GM18502 (cell line): ENCODE data around the gene PROZ.
"Not testable (repeated sequence)": the region's sequence is repeated elsewhere in the genome, so short reads cannot be mapped to it uniquely, and the experiment has no call there.

Source experiments
- ATAC-seq: cut with Tn5 transposase; IDR thresholded peaks from one replicate; pipeline ENCODE4 v1.9.1; 2021; ENCODE audit warnings: mild to moderate bottlenecking; ENCODE audit not compliant: unreplicated experiment, poor library complexity

Gene PROZ, protein sequence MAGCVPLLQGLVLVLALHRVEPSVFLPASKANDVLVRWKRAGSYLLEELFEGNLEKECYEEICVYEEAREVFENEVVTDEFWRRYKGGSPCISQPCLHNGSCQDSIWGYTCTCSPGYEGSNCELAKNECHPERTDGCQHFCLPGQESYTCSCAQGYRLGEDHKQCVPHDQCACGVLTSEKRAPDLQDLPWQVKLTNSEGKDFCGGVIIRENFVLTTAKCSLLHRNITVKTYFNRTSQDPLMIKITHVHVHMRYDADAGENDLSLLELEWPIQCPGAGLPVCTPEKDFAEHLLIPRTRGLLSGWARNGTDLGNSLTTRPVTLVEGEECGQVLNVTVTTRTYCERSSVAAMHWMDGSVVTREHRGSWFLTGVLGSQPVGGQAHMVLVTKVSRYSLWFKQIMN

DNA sequence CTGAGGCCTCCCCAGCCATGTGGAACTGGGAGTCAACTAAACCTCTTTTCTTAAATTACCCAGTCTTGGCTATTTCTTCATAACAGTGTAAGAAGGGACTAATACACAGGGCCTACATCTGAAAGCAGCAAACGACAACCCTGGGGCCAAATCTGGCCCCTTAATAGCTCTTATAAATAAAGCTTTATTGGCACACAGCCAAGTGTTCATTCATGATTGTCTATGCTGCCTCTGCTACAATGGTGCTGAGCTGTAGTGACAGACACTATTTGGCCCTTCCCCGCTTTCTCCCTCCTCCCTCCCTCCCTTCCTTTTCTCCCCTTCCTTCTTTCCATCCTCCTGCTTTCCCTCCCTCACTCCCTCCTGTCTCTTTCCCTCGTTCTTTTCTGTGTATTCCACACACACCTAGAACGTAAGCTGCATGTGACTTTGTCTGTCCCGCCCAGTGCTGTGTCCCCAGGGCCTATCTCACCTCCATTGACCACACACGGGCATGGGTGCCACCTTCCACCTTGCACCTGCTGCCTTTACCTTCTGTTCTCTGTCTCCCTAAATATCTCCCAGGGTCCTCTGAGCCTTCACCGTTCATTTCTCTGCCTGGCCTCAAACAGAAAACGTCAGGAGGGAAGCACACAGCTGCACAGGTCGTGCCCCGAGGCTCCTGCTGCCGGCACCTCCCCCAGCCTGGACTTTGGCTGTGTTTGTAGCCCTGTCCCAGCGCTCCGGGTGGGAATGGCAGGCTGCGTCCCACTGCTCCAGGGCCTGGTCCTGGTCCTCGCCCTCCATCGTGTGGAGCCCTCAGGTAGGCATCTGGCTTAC, at the start of gene PROZ:
TSS of gene PROZ (plus strand) at position 720 of the 819 bp plus-strand sequence. CDS start at position 733, 13 bp downstream.
- no peak for ATAC-seq

DNA sequence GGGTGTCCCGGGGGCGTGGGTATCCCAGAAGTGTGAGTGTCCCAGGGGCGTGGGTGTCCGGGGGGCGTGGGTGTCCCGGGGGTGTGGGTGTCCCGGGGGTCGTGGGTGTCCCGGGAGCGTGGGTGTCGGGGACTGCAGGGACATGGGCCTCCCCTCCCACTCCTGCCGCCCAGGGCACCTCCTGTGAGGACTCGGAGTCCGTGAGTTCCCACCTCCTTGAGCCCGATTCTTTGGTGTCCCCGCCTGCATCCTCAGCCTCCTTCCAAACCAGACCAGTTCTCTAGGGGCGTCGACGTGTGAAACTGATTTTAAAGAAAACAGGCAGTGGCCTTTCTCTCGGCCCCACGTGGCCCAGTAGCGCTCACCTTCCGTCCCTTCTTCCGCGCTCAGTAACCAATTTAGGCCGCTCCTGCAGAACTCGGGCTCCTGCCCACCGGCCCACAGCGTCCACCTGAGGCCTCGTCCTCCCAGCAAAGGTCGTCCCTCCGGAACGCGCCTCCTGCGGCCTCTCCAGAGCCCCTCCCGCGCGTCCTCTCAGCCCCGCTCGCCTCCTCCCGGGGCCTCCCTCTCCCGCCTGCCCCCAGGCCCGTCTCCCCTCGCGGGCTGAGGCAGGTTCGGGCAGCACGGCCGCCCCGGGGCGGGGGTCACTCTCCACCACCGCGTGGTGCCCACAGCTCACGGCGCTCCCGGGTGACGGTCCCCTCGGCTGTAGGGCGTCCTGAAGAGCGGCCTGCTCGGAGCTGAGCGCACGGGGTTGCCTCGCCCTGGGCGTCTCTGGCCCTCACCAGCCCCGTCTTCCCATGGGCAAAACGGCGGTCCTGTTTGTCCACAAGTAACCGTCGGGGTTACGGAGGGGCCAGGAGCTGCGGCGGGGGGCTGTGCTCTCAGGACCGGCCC, 49.0 kb upstream of the PROZ start:
- no peak for ATAC-seq

DNA sequence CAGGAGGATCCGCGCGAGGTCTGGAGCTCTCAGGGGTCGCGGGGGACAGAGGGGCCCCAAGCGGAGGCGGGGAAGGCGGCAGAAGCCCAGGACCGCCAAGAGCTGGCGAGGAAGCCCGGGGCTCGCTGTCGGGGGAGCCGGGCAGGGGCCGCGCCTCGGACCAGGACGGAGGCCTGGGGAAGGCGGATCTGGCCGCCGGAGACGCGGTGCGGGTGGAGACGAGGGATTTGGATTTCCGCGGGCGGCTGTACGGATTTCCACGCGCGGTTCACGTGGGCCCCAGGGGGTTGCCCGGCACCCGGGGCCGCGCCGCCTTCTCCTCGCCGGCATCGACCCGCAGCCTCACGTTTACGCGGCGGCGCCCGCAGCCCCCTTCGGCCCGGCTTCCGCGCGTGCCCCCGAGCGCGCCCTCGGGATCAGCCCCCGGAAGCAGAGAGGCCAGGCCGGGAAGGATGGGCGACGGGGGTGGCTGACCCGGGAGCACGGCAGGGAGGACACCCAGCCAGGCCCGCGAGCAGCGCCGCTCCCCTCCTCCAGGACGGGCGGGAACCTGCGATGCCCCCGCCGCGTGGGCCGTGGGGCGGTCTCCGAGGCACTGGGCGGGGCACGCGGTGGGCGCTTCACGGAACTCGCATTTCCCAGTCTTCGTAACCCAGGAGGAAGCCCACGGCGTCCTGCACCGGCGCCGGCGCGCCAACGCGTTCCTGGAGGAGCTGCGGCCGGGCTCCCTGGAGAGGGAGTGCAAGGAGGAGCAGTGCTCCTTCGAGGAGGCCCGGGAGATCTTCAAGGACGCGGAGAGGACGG, 48.2 kb upstream of the PROZ start:
- ATAC-seq = no peak

DNA sequence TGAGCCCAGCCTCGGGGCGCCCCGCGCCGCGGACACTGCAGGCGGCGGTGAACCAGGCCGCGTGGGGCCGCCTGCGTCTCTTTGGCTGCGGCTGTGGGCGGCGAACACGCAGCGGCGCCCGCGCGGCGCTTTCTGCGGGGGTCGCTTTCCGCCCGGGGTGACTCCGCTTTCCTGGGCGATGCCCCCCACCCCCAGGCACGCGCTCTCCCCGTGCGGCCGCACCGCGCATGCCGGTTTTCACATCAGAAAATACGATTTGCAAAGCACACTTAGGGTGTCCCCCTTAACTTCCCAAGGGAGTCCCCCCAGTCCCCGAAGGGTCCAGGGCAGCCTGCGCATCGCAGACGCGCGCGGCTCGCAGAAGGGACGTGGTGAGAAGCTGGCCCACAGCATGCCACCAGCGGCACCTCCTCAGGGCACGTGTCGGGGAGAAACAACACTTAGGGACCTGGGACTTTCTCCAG, 47.6 kb upstream of the PROZ start:
- no peak for ATAC-seq

DNA sequence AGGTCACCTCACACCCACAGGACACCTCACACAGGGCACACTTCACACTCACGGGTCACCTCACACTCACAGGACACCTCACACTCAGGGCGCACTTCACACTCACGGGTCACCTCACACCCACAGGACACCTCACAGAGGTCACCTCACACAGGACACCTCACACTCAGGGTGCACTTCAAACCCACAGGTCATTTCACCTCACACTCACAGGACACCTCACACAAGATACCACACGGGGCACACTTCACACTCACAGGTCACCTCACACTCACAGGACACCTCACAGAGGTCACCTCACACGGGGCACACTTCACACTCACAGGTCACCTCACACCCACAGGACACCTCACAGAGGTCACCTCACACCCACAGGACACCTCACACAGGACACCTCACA, 46.6 kb upstream of the PROZ start:
- ATAC-seq = not testable (repeated sequence)

DNA sequence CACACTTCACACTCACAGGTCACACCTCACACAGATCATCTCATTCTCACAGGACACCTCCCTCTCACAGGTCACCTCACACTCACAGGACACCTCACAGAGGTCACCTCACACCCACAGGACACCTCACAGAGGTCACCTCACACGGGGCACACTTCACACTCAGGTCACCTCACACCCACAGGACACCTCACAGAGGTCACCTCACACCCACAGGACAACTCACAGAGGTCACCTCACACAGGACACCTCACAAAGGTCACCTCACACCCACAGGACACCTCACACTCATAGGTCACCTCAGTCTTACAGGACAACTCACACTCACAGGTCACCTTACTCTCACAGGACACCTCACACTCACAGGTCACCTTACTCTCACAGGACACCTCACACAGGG, 46.0 kb upstream of the PROZ start:
- not testable (repeated sequence) for ATAC-seq

- no peak for ATAC-seq
Measured at GRCh38 chr13:113112893-113113845, 45.3 kb upstream of the PROZ start.

DNA sequence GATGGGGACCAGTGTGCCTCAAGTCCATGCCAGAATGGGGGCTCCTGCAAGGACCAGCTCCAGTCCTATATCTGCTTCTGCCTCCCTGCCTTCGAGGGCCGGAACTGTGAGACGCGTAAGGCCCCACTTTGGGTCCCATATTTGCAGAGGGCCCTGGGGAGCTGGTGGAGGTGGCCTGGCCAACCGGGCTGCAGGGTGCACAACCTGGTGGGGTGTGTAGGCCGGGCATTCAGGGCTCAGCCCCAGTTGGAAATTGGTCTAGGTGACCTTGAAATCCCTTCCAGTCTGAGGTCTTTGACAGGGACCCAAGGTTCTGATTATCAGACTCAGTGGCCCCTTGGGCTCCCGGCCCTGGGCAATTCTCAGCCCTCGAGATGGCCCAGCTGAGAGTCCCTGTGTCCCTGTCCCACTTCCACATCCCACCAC, 44.6 kb upstream of the PROZ start:
- ATAC-seq = no peak

DNA sequence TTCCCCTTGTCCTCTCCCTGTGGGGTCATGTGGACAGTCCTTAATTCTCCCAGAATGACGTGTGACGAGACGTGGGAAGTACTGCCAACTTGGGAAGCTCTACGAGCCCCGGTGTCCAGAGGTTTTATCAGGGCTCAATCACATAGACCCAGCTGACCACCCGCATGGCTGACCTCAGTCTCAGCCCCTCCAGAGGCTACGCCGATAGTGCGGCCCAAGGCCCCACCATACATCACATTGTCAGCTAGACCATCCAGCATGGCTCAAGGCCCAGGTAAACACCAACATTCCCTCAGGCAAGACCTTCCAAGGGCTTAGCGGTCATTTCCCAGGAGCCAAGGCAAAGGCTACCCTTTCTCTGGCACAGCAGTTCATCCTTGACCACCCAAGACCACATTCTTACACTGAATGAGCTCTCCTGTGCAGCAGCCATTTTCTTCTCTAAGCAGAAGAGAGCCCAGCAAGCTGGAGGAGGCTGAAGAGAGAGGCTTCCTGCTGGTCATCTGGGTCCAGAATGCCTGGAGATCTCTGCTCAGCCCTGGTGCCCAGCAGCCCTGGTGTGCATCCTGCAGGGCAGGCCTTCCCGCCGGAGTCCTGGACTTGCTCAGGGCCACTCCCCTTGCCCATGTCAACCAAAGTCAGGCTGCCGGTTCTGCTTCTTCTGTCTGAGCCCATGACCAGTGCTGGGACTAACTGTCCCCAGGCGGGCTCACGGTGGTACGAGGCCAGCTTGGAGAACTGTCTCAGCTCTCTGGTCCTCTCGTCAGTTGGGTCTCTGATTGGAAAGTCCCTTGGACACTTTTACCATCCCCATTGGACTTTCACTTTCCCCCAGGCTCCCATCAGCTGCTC, 43.7 kb upstream of the PROZ start:
- no peak for ATAC-seq

- no peak for ATAC-seq
Measured at GRCh38 chr13:113115363-113116205, 42.9 kb upstream of the PROZ start.

DNA sequence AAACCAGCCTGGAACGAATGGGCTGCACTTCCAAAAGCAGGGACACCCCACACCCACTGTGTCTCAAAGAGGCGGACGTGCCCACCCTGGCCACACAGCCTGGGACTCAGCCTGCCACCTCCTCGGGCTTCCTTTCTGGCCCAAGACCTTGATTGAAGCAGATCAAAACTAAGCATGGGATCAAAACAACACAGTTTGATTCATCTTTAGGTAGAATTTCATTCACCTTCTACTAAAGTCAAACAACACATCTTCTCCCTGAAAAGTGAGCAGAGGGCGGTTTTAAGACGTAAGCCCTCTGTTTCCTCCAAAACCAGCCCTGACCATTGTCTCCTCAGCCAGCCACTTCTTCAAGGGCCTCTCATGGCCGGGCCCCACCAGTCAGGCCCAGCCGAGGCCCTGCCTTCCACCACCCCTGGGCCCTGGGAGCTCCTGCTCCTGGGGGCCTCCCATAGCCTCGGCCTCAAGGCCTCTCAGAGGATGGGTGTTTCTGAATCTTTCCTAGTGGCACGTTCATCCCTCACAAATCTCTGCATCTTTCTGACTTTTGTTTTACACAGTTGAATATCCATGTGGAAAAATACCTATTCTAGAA, 42.1 kb upstream of the PROZ start:
- ATAC-seq = no peak

- no peak for ATAC-seq
Measured at GRCh38 chr13:113116871-113117271, 41.6 kb upstream of the PROZ start.

- no peak for ATAC-seq
Measured at GRCh38 chr13:113117335-113117872, 41.0 kb upstream of the PROZ start.

DNA sequence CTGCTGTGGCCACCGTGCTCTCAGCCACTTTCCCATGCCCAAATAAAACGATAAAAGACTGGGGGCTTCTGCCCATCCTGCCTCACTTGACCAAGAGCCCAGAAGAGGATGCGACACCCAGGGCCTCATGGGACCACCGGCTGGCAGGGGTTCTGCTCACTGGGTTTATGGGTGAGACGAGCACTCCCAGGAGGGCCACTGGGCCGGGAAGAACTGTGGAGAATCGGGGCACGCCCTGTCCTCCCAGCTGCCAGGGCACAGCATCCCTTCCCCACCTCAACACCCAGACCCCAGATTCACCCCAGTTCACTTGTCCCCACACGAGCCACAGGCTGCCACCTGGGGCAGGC, 40.6 kb upstream of the PROZ start:
- ATAC-seq = no peak

- ATAC-seq = no peak
Measured at GRCh38 chr13:113118261-113119021, 40.0 kb upstream of the PROZ start.
